CD4-positive, alpha-beta T cell treated with Interleukin-6 for 4 hours (primary cell): ENCODE measurements around the gene SLC6A7.

Source experiments
- DNase-seq: peaks from one replicate; pipeline ENCODE4 v3.0.0-alpha.2; 2020; ENCODE audit warnings: mixed read lengths

Gene SLC6A7

DNA sequence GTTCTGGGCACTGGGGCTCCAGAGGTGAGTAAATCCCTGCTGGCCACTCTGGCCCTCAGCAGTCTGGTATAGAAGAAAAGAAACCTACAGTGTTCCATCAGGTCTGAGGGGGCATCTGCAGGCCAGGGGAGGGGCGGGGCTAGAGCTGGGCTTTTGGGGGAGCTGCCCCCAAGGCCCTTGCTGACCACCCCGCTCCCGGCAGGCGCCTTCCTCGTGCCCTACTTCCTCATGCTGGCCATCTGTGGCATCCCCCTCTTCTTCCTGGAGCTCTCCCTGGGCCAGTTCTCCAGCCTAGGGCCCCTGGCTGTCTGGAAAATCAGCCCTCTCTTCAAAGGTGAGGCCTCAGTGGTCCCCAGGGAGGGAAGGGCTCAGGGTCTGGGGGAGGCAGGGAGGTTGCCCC is 6.7 kb downstream of the SLC6A7 start:
- no peak for DNase-seq

DNA sequence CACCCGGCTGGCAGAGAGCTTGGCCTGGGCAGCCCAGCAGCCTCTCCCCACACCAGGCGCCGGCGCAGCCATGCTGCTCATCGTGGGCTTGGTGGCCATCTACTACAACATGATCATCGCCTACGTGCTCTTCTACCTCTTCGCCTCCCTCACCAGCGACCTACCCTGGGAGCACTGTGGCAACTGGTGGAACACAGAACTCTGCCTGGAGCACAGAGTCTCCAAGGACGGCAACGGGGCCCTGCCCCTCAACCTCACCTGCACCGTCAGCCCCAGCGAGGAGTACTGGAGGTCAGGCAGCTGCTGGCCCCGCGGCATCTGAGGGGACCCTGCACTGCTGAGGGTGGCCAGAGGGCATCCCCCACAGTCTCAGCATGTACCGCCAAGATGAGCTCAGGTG is 7.1 kb downstream of the SLC6A7 start:
- no peak for DNase-seq

DNA sequence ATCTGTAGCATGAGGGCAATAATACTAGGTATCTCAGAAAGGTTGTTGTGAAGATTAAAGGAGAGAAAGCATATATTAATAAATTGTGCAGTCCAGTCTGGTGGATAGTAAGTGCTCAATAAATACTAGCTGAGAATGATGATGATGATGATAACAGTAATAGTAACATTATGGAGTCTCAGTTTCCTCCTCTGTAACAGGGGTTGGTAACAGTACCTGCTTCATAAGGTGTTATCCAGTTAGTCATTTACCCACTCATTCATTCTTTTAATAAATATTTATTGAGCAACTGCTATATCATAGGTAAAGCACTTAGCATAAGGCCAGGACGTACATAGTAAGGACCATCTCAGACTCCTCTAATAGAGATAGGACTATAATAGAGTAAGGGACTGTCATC is 7.6 kb downstream of the SLC6A7 start:
- DNase-seq: no peak

DNA sequence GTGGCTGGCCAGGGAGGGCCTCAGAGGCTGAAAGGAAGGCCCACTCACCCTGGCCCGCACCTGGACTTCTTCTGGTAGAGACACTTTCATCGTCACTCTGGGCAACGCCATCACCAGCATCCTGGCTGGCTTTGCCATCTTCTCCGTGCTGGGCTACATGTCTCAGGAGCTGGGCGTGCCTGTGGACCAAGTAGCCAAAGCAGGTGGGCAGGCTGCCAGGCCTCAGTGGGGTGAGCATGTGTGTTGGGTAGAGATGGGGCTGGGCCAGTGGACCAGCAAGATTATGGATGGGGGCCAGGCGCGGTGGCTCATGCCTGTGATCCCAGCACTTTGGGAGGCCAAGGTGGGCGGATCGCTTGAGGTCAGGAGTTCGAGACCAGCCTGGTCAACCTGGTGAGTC is 12.6 kb downstream of the SLC6A7 start:
- no peak for DNase-seq

DNA sequence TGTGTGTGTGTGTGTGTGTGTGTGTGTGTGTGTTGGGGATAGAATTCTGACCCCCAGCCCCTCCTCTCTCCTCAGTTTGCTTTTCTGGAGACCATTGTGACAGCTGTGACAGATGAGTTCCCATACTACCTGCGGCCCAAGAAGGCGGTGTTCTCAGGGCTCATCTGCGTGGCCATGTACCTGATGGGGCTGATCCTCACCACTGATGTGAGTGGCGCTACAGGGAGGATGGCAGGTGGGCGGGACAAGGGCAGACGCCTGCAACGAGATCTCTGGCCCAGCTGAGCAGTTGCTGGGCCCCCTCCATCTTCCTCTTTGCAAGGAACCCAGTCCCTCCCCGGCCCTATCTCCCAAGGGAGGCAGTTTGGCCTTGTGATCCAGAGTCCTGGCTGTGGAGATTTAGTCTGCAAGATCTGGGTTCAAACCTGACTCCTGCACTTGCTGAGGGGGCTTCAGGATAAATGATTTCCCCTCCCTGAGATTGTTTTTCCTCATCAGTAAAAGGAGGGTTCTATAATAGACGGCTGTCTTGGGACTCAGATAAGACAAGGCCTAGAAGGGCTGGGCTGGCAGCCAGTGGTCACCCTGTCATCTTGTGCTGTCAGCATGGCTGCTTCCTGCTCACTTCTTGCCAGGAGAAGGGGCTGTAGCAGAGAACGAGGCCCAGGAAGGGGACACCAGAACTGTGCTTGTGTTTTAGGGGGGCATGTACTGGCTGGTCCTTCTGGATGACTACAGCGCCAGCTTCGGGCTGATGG is 14.1 kb downstream of the SLC6A7 start:
- no peak for DNase-seq

DNA sequence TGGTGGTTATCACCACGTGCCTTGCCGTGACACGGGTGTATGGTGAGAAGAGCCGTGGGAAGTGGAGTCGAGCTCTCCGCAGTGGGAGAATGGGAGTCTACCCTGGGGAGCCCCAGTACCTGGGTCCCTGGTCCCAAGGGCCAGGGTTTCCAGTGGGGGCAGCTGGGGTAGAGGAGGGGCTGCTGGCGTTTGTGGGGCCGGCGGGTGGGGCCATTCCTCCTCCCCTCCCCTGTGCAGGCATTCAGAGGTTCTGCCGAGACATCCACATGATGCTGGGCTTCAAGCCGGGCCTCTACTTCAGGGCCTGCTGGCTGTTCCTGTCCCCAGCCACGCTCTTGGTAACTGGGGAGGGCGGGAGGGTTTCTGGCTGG is 14.7 kb downstream of the SLC6A7 start:
- no peak for DNase-seq

DNA sequence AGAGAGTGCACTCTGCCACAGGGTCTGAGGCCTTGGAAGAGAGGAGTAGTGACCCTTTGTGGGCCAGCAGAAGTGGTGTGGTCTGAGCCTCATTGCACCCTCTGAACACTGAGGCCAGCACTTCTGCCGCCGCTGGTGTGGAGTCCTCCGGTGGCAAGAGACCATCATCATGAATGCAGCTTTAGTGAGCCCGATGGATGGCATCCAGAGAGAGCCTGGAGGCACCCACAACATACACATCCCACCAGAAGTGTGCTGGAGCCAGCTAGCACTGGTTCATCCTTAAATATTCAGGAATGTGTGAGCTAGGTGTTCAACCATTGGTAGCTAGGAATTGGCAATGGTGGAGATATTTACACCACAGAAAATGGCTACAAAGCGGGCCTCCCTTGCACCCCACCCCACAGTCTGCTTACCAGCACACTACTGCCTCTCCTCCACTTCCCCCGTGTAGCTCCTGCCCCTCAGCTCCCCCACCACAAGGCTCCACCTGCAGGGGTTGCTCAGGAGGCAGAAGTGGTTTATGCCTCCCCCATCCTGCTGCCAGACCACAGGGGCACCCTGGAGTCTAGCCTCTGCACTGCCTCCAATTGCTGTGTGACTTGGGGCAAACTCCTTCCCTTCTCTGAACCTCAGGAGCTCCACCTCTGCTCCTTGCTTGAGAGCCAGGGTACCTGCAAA is 16.4 kb downstream of the SLC6A7 start:
- no peak for DNase-seq

DNA sequence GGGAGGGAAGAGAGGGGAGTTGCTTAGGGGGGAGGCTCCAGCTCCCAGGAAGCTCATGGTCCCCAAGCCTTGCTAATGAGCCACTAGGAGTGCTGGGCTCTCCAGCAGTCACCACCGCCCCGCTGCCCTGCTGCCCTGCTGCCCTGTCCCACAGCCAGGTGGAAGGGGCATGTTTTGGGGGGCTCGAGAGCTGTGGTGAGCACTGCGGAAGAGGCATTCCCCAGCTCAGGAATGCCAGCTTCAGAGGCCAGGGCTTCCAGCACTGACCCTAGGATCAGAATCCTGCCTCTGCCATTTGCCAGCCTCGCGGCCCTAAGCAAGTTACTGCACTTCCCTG is 16.9 kb downstream of the SLC6A7 start:
- DNase-seq: no peak

DNA sequence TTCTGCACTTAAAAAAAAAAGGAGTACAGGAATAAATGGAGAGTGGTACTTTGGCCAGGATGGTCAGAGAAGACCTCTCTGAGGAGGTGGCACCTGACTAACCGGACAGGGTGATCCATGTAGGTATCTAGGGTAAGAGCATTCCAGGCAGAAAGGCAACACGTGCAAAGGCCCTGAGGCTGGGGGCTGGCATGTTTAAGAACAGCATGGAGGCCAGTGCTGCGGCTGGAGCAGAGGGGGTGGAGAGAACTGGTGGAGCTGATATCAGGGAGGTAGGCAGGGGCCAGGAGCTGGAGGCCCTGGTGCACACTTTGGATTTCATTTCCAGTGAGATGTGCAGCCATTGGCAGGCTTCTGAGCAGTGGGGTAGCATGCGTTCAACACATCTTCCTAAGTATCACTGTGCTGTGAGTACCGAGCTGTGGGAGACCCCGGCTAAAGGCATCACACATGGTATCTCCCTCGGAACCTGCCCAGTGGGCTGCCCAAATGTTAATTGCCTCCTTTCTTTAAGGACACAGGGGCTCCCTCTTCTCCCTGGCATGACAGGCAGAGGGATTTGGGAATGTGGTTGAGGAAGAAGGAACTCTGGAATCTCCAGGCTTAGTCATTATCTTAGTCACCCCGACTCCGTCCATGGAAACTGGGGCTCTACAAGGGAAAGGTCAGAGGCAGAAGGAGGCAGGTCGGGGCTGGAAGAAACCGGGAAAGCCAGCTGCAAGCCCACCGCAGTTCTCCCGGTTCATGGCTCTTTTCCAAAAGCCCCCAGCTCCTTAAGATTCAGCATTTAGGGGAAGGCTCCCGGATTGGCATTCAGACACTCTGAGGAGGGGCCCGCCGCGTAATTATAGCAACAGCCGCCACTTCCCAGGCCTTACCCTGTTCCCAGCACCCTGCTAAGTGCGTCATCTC is 18.6 kb downstream of the SLC6A7 start:
- DNase-seq: no peak

DNA sequence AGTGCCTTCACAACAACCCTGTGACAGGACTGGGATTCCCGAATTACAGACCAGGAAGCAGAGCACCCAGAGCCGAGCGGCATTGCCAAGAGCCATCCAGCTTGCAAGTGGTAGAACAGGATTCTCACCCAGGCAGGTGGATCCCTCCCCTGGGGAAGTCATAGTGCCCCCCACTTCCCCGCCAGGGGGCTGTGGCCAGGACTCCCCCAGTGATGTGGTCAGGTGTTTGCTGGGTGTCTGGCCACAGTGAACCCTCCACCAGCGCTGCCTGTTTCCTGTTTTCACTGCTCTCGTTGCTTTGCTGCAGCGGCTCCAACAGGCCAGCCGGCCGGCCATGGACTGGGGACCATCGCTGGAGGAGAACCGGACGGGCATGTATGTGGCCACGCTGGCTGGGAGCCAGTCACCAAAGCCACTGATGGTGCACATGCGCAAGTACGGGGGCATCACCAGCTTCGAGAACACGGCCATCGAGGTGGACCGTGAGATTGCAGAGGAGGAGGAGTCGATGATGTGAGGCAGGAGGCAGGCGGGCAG is 19.3 kb downstream of the SLC6A7 start:
- peak; percentile 3 for DNase-seq

DNA sequence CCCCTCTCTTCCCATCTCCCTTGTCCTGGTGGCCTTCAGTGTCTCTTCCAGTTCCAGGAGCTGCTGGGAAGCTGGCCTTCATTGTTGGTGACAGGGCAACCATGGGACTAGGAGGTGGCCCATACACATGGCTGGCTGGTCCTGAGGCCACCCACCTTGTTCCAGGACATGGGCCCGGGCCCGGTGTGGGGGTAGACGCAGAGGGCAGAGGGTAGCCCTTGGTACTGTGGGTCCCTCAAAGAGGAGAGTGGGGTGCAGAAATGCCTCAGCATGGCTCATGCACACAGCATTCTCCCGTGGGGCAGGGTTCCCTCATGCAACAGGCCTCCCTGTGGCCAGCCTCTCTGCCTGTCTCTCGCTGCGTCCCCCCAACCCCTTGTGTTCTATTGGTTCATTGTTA is 20.8 kb downstream of the SLC6A7 start:
- no peak for DNase-seq

DNA sequence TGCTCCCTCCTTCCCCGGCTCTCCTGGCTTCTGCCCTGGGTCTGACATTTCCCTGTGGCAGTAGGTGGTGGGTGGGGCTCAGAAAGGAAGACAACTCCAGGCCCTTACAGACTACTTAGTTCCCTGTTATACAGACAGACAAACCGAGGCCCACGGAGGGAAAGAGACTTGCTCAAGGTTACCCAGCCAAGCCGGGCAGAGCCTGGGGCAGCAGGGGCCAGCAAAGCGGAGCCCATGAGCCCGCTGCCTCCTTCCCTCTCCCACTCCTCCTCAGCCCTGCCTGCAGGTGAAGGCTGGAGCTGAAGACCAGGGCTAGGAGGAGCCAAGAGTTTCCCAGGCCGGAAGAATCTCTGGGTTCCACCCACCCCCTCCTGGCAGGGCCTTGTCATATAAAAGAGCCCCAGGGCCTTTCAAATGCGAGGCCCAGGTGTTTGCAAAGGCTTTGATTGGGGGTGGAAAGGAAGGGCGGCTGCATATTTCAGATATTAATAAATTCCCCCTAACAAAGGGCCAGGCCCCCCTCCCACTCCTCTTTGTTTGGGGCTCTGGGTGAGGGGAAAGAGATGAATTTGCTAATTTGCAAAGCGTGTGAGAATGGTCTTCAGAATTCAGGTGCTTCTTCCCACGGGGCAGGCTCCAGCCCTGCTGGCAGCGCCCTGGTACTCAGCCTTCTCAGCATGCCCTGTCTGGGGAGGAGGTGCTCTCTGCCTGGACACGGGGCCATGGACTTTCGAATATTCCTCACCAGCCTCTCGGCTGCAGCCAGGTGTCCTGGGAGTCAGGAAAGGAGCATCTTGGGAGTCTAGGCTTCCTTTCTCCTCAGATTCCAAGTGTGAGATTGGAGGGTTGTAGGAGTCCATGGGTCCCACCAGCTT is 21.5 kb downstream of the SLC6A7 start:
- DNase-seq: no peak

DNA sequence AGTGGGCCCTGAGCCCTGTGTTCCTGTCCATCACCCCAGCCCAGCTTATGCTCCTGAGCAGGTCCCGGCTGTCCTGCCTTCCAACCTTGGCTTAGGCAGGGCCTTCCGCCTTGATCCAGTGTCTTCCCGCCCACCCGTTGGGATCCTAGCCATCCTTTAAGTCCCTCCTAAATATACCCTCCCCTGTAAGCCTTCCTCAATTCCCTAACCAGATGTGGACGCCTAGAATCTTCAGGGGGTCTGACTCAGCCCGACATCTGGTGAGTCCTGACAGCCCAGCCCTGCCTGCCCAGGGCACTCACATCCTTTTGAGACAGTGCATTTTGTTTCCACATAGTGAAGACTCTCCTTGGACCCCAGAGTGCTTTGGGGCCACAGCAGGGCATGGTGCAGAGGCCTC is 23.7 kb downstream of the SLC6A7 start:
- DNase-seq: no peak

DNA sequence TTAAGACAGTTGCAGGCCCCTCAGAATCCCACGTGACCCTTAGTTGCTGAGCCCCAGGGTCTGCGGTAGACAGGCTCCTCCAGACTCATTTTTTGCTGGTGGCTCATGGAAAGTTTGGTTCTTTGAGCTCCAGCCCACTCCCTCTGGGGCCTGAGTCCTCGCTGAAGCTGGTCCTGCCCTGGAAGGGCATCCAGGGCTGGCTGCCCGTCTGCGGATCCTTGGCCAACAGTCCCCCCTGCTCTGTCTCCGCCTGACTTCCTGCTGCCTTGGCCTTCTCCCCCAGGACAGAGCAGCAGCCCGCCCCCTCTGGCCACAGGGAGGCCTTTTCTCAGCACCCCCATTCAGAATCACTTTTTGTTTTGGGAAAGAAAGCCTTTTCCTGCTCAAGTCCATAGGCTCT is 24.4 kb downstream of the SLC6A7 start:
- DNase-seq: no peak

DNA sequence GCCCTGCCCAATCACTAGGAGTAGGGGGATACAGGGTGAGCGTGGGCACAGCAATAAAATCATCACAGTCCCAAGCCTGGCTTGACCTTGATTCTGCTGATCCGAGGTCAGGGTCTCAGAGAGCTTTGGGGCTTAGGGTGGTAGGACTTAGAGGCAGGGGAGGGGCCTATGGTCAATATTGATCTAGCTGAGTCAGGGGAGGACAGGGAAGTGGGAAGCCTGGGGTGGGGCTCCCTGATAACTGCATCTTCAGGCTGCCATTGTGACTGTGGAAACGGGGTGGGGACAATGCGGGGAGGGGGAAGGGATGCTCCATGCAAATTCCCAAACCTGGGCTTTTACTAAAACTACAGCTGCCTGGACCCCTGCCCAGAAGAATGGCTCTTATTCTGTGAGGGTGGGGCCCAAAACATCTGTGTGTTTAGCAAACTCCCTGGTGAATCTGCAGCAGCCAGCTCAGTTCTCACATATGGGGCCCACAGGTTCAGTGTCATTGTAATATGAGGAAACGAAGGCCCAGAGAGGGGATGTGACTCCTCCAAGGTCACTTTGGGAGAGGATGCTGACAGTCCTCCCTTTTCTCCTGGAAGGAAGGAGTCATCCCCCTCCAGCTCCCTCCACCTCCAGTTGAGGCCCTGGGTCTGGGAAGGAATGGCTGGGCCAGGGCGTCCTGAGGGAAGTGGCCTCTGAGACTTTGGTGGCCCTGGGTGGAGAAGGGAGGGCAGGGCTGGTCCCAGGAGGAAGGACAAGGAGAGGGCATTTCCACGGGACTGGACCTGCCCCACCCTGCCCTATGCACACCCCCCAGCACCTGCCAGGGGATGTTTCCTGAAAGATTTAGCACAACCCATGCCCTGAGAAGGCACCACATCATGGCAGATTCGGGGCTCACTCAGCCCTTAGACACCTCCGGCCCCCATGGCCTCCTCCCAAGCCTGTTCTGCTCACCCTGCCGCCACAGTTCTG is 26.4 kb downstream of the SLC6A7 start:
- no peak for DNase-seq

DNA sequence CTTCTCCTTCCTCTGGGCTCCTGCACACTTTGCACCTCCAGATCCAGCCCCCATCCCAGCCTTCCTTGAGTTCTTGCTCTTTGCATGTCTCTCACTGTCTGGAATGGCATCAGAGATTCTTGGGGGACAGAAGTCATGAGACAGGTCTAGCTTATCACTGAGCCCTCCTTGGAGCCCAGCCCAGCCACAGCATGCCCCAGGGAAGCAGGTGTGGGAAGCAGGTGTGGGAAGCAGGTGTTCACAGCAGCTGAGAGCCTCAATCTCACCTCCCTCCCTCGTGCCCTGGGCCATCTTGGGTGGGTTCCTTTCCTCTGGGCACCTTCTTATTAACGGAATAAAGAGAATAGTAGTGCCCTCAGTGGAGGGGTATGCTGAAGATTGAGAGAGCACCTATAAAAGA is 27.2 kb downstream of the SLC6A7 start:
- DNase-seq: no peak

DNA sequence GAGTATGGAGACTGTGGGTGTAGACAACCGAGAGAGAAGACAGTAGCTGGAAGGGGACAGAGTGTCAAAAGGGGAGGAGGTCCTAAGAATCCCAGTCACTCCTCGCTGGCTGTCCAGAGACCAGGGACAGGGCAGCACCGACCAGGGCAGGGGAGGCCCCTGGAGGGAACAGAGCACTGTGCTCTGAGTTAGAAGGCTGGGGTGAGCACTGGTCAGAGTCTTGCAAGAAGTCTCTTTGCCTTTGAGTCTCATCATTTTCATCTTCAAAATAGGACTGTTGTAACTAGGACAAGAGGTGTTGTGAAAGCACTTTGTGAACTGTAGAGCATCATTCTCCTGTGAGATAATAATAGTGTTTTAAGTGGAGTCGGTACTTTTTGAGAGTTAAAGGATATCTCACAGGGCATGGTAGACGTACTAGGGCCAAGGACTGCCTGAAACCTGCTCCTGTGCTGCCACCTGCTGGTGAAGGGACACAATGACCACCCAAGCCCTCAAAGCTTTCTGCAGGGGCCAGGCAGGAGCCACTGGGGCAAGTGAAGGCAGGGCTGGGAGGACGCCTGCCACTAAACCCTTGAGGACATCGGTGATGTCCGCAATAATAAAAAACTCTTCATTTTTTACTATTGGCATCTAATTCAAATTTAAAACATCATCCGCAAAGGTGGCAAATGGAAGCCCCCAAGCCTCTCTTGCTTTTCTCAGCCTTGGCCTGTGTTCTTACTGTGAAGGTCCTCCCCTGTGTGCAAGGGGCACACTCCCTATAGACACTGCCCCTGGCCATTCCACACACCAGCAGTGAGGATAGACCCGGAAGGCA is 28.2 kb downstream of the SLC6A7 start:
- DNase-seq: peak; percentile 81

DNA sequence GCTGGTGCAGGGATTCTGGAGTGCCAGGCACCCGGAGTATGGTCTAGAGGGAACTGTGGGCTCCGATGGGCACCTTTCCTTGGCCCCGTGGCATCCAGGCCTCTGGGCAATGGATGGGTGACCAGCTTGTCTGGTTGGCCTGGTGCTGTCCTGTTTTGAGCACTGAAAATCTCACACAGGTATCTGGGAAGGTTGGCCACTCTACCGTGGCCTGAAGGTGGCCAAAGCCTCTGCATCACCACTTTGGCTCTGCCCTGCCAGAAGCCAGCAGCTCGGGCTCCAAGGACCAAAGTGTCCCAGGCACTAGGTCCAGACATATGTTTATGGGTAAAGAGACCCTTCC is 28.8 kb downstream of the SLC6A7 start:
- DNase-seq: no peak

DNA sequence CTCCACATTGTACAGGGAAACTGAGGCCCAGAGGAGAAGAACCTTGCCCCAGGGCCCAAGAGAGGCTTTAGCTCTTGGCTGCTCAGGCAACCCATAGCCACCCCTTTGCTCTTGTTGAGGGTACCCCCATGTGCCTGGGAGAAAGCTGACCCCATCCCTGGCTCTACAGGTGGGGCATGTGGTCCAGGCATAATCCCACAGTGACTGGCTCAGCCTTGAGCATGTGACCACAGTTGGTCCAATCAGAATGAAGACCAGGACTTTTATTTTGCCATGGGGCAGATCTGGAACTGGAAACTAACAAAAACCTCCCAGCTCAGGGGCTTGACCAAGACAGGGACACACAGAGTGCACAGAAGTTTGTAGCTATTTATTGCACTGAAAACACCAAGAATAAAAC is 29.3 kb downstream of the SLC6A7 start:
- DNase-seq: no peak

DNA sequence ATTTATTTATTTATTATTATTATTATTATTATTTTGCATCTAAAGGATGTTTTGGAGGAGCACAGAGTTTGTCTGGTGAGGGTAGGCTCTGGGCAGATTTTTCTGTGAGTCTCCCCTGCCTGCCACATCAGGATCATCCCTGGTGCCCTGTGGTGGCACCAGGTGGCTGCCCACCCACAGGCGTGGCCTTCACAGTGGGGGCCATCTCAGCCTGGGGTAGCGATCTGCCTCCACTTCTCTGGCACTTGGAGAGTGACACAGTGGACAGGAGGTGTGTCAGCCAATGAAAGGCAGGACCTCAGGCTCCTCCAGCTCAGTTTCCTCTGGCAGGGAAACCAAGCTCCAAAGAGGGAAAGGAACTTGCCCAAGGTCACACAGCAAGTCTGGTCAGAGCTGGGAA is 30.0 kb downstream of the SLC6A7 start:
- no peak for DNase-seq

DNA sequence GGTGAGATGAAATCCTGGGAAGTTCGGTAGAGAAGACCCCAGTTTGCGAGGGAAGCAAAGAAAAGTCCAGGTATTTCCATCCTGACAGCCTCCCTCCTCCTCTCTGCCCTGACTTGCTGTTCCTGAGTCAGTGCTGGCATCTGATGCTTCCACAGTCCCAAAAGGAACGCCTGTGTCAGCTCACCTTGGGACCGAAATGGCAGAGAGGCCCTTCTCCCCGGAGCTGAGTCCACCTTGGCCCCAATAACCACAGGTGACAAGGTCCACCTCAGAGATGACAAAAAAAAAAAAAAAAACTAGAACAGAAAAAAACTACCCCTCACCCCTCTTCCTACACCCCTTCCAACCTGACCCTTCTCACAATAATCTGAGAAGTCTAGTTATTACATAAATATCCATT is 31.6 kb downstream of the SLC6A7 start:
- DNase-seq: no peak
